Sciatic nerve (tissue), 2 donors: ENCODE data around the gene ZNF722. TPM values are rescaled to one million over a fixed set of nuclear protein-coding genes. Genes with fewer than 3 reads are reported as not detected.
A peak's percentile ranks its signal among the peaks of the same experiment; 100 is the strongest.
"Not testable (repeated sequence)": the region's sequence is repeated elsewhere in the genome, so short reads cannot be mapped to it uniquely, and the experiment has no call there.

Experiments used
- ATAC-seq: fragments of 200-7000 bp; cut with Tn5 transposase; one replicate; pipeline ENCODE4 v1.9.1; 2020; ENCODE audit warnings: mild to moderate bottlenecking, moderate library complexity
- DNase-seq: peaks from one replicate; pipeline ENCODE4 v3.0.0-alpha.2; 2020; ENCODE audit warnings: low spot score
- intact Hi-C: fragments of 100-400 bp; cut with DNase I; formaldehyde crosslinking; loops from one replicate; pipeline ENCODE4 v1.14.2; 2022
- total RNA-seq: library from RNA; stranded (reverse); fragmentation: NEBNext Ultra II Directional; extraction: Animal tissue kit (Norgen Biotek cat#: 25700); gene quantifications from one replicate; pipeline ENCODE4 v1.2.1, GENCODE V29; 2021
- donor health status: DM: no; HTN: no; CAD: no.
- donor health status: DM: no; HTN: no; CAD: no.

Gene ZNF722
- total RNA-seq: not detected

DNA sequence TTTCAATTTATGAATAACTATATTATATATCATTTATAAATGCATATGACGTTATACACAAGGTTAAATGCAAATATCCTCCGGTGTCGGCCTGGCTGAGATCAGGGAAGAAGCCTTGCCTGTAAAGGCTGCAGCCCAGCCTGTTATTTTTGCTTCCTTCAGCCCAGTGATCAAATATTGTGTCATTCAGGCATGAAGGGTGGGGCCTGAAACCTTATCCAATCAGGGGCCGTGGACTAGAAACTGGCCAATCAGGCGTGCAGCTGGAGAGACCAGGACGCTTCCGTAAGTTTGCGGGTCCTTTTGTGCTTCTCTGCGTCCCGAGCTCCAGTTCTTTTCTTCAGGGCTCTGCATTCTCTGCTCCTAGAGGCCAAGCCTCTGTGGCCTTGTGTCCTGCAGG is at the start of gene ZNF722:
Gene ZNF722 (plus strand): TSS at position 301 of the 400 bp plus-strand sequence. CDS start 113 bp downstream, outside the sequence.
- DNase-seq (no peak), ATAC-seq (no peak)
- intact Hi-C loops: no loop called here

DNA sequence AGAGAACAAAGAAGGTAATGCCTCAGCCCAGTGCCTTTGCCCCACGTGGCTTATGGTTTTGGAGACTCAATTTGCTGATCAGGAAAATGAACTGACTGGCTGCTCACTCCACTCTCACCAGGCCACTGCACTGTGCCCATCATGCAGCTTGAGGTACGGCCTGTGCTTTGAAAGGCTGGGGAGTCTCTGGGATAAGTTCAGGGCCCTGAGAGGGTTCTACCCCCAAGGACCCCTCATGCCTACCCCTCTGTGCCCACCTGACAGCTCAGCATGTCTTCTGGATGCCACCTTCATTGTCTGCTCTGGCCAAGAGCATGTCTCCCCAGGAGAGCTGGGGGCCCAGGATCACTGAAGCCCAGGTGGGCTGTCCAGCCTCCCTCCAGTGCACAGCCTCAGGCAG is 45.5 kb upstream of the ZNF722 start:
- DNase-seq: no peak
- intact Hi-C loops: no loop called here
- ATAC-seq: no peak

DNA sequence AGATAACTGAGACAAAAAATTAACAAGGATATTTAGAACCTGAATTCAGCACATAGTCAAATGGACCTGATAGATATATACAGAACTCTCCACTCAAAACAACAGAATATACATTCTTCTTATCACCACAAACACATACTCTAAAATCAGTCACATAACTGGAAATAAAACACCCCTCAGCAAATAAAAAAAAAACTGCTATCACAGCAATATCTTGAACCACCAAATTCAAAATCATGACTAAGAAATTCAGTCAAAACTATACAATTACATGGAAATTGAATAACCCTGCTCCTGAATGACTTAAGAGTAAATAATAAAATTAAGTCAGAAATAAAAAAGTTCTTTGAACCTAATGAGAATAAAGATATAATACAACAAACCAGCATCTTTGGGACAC is 30.0 kb upstream of the ZNF722 start:
- ATAC-seq: no peak
- no peak for DNase-seq
- intact Hi-C loops: no loop called here

DNA sequence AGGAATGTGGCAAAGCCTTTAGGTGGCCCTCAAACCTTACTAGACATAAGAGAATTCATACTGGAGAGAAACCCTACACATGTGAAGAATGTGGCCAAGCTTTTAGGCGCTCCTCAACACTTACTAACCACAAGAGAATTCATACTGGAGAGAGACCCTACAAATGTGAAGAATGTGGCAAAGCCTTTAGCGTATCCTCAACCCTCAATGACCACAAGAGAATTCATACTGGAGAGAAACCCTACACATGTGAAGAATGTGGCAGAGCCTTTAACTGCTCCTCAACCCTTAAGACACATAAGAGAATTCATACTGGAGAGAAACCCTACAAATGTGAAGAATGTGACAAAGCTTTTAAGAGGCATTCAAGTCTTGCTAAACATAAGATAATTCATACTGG is 16.8 kb downstream of the ZNF722 start:
- intact Hi-C loops, ATAC-seq: not testable (repeated sequence)

DNA sequence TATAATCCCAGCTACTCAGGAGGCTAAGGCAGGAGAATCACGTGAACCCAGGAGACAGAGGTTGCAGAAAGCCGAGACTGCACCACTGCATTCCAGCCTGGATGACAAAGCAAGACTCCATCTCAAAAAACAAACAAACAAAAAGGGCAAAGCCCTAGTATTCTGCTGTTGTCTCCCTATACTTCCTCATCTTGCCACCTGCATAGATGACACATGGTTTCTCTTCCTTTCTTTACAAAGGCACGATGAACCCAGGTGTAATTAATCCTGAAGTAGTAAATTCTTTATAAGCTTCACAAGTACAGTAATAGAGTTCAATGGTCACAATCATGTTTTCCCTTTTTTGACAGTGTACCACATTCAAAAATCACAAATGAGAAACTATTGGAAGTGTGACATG is 36.7 kb downstream of the ZNF722 start:
- ATAC-seq (no peak), DNase-seq (no peak)
- intact Hi-C loops: no loop called here

More for the DNA sequence above, 16.8 kb downstream of the ZNF722 start:
- not testable (repeated sequence) for DNase-seq

DNA sequence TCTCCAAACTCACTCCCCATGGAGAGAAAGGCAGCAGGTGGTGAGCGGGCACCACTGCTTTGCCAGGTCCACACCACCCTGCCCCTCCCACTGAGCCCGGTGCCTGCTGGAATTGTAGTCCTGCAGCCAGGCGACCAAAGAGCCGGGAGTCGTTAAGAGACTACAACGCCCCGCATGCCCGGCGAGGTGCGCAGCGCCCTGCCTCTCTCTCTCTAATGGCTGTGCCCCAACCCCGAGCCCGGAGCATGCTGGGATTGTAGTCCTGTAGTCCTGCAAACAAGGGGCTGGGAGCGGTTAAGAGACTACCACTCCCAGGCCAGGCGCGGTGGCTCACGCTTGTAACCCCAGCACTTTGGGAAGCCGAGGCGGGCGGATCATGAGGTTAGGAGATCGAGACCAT is 38.4 kb downstream of the ZNF722 start:
- intact Hi-C loops: no loop called here
- ATAC-seq: peak; percentile 45
- DNase-seq: no peak

DNA sequence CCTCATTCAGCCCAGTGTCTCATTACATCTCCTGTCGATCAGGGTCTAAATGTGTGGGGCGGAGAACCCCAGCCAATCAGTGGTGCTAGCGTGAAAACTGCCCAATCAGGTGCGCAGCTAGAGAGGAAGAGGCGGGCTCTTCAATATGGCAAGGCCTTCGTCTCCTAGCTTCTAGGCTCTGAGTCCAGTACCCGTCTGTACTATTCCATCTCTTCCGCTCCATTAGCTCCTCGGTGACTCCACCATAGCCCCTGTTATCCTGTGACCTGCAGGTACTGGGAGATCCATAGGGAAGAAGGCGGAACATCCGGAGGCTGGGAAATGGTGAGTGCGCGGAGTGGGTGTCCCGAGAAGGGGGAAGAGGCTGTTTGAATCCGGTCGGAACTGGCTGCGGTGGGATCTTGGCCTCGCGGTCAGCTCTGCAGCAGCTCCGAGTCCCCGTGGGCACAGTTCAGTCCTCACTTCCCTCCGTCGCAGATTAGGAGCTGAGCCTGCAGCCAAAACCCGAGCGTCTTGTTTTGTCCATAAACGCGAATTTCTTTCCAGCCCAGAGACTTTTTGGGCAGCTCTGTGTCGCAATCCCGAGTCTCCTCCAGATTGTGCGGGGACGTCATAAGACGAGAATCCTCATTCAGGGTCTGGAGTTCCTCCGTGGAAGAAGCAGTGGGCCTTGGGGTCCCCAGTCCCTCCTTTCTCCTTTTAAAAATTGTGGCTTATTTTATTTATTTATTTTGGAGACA is 46.8 kb downstream of the ZNF722 start, which contains the start of gene ZNF727:
Gene ZNF727 (plus strand): TSS at position 134 of the 740 bp plus-strand sequence. CDS start 188 bp downstream, at position 322.
- intact Hi-C loops: no loop called here
- peak; percentile 99 for ATAC-seq
- peak; percentile 79 for DNase-seq

DNA sequence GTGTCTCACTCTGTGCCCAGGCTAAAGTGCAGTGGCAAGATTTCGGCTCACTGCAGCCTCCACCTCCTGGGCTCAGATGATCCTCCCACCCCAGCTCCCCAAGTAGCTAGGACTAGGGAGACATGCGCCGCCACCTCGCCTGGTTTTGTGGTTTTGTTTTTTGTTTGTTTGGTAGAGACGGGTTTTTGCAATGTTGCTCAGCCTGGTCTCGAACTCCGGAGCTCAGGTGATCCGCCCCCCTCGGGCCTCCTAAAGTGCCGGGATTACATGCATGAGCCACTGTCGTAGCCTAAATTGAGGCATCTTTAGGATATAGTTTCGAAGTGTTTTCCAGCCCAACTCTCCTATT is 47.4 kb downstream of the ZNF722 start:
- no peak for DNase-seq
- intact Hi-C loops: no loop called here
- no peak for ATAC-seq

Other genes with a start within 250 kb of the ZNF722 start
- gene ZNF727, start 46.6 kb downstream of the ZNF722 start, total RNA-seq: 6.8 TPM
- not detected for gene ZNF735, start 208.4 kb downstream of the ZNF722 start, total RNA-seq
- not detected for gene ZNF679, start 229.6 kb downstream of the ZNF722 start, total RNA-seq